CD14-positive monocyte (primary cell): Measurements from ENCODE around the gene PTH2R. TPM values are rescaled to one million over a fixed set of nuclear protein-coding genes. Genes with fewer than 3 reads are reported as not detected.

Source experiments
- DNase-seq, 3 donors: peaks; one replicate each; pipeline ENCODE4 v3.0.0-alpha.2; 2011 to 2022
- H2AFZ ChIP-seq: 2 replicates; pipeline ENCODE4 v1.6.0; 2012; ENCODE audit warnings: mild to moderate bottlenecking, low read depth, low read length, inconsistent platforms; ENCODE audit not compliant: insufficient read depth, poor library complexity, severe bottlenecking
- H3K27ac ChIP-seq, 2 donors: 1 replicate in 1 of 2; 2 replicates in 1 of 2; pipeline ENCODE4 v1.5.1; 2012 to 2013; ENCODE audit warnings: low read length in 2 of 2, control low read depth in 1 of 2, inconsistent platforms in 1 of 2, low read depth in 1 of 2, mild to moderate bottlenecking in 1 of 2
- H3K27me3 ChIP-seq, 2 donors: one replicate each; pipeline versions ENCODE4 v1.6.0 to v1.6.1; 2011 to 2013; ENCODE audit warnings: low read length in 2 of 2; ENCODE audit not compliant: control insufficient read depth in 2 of 2, insufficient read depth in 2 of 2
- H3K36me3 ChIP-seq, 2 donors: replicated peaks in 1 of 2; 1 replicate in 1 of 2; 2 replicates in 1 of 2; pipeline versions ENCODE4 v1.5.1 to v1.6.1; 2012 to 2013; ENCODE audit warnings: low read length in 2 of 2, control low read depth in 1 of 2, inconsistent platforms in 1 of 2, mild to moderate bottlenecking in 1 of 2; ENCODE audit not compliant: insufficient read depth in 2 of 2, control insufficient read depth in 1 of 2
- H3K4me1 ChIP-seq, 2 donors: 1 replicate in 1 of 2; 2 replicates in 1 of 2; pipeline versions ENCODE4 v1.5.1 to v1.6.1; 2012 to 2013; ENCODE audit warnings: low read length in 2 of 2, control low read depth in 1 of 2, inconsistent platforms in 1 of 2, mild to moderate bottlenecking in 1 of 2, moderate library complexity in 1 of 2; ENCODE audit not compliant: insufficient read depth in 2 of 2, control insufficient read depth in 1 of 2
- H3K4me2 ChIP-seq: replicated peaks from 2 replicates; pipeline ENCODE3; 2012; ENCODE audit warnings: low read length, moderate library complexity, mild to moderate bottlenecking; ENCODE audit not compliant: poor library complexity, severe bottlenecking; ENCODE audit errors: extremely low read depth
- H3K4me3 ChIP-seq, 3 experiments: fragments of 200-600 bp in 1 of 3; sonication (generic) in 1 of 3; replicated peaks in 1 of 3; 1 replicate in 2 of 3; 2 replicates in 1 of 3; pipeline ENCODE4 v1.5.1; 2011 to 2013; ENCODE audit warnings: low read length in 3 of 3, mild to moderate bottlenecking in 3 of 3, control low read depth in 2 of 3, low read depth in 2 of 3, inconsistent platforms in 1 of 3, moderate library complexity in 1 of 3
- H3K79me2 ChIP-seq: 2 replicates; pipeline ENCODE4 v1.6.0; 2012; ENCODE audit warnings: mild to moderate bottlenecking, control low read depth, inconsistent platforms, low read length, moderate library complexity; ENCODE audit not compliant: insufficient read depth
- H3K9ac ChIP-seq: 2 replicates; pipeline ENCODE4 v1.6.0; 2017; ENCODE audit warnings: low read length, mild to moderate bottlenecking; ENCODE audit not compliant: insufficient read depth, poor library complexity, severe bottlenecking
- H3K9me3 ChIP-seq, 2 donors: replicated peaks in 1 of 2; 1 replicate in 1 of 2; 2 replicates in 1 of 2; pipeline versions ENCODE4 v1.5.1 to v1.6.1; 2012 to 2013; ENCODE audit warnings: low read length in 2 of 2, control low read depth in 1 of 2; ENCODE audit not compliant: control insufficient read depth in 1 of 2, insufficient read depth in 1 of 2
- H4K20me1 ChIP-seq: 2 replicates; pipeline ENCODE4 v1.6.0; 2012; ENCODE audit warnings: mild to moderate bottlenecking, low read length, control low read depth, moderate library complexity; ENCODE audit not compliant: insufficient read depth
- H3K27ac Mint-ChIP-seq, 7 donors: one replicate each; pipeline ENCODE4 v1.8.0; 2020; ENCODE audit warnings: mild to moderate bottlenecking in 7 of 7, mixed read lengths in 7 of 7, moderate library complexity in 6 of 7, inconsistent platforms in 2 of 7
- H3K27me3 Mint-ChIP-seq, 3 donors: one replicate each; pipeline ENCODE4 v1.8.0; 2021 to 2022; ENCODE audit warnings: low read depth in 3 of 3, mild to moderate bottlenecking in 3 of 3, mixed read lengths in 3 of 3, moderate library complexity in 3 of 3, inconsistent platforms in 1 of 3
- H3K36me3 Mint-ChIP-seq, 2 donors: one replicate each; pipeline ENCODE4 v1.8.0; 2020; ENCODE audit warnings: mixed read lengths in 2 of 2, inconsistent platforms in 1 of 2, mild to moderate bottlenecking in 1 of 2
- H3K4me1 Mint-ChIP-seq: one replicate; pipeline ENCODE4 v1.8.0; 2020; ENCODE audit warnings: mild to moderate bottlenecking, mixed read lengths
- H3K4me3 Mint-ChIP-seq, 2 donors: one replicate each; pipeline ENCODE4 v1.8.0; 2020; ENCODE audit warnings: mild to moderate bottlenecking in 2 of 2, mixed read lengths in 2 of 2, moderate library complexity in 1 of 2
- H3K9me3 Mint-ChIP-seq, 7 donors: one replicate each; pipeline ENCODE4 v1.8.0; 2020 to 2022; ENCODE audit warnings: mixed read lengths in 7 of 7, mild to moderate bottlenecking in 6 of 7, moderate library complexity in 6 of 7, inconsistent platforms in 2 of 7
- CTCF ChIP-seq: fragments of 200-600 bp; IDR thresholded peaks from one replicate; pipeline ENCODE4 v1.8.0; 2022; ENCODE audit warnings: antibody characterized with exemption, mild to moderate bottlenecking
- WGBS: methylation state at CpG from one replicate; pipeline ENCODE4 v1.1.5; 2013; ENCODE audit warnings: missing lambda C conversion rate; ENCODE audit not compliant: insufficient coverage; 5-methylcytosine and 5-hydroxymethylcytosine counted together
- intact Hi-C, 2 donors: fragments of 100-400 bp; cut with micrococcal nuclease; formaldehyde crosslinking; loops; one replicate each; pipeline versions ENCODE4 v1.15.0 to v1.15.1; 2023
- polyA plus RNA-seq, 3 donors: library from polyadenylated mRNA; depleted of rRNA in 1 of 3; unstranded in 2 of 3; stranded (reverse) in 1 of 3; fragments of 300-500 nt in 2 of 3; fragments of >200 nt in 1 of 3; fragmentation: Illumina TruSeq in 2 of 3; gene quantifications; 1 replicate in 2 of 3; 2 replicates in 1 of 3; pipeline ENCODE4 v1.2.3, GENCODE V29; 2012 to 2021

PTH2R gene
- polyA plus RNA-seq, 3 donors, result 0.07 to 0.12 (median 0.11) TPM

GRCh38 chr2:208451061-208451460 is 44.5 kb downstream of the PTH2R start:
- no peak for TF ChIP-seq CTCF
- Histone ChIP-seq H3K27me3 (no peaks in the 10 kb centered on the region), H3K4me2 (no peak overlapping the region), H4K20me1 (no peaks in the 10 kb centered on the region), H3K9me3 (no peaks in the 10 kb centered on the region), H3K27ac (no peak overlapping the region), H3K4me3 (no peak overlapping the region), H2AFZ (no peak overlapping the region), H3K9ac (no peak overlapping the region), H3K36me3 (no peaks in the 10 kb centered on the region), H3K79me2 (no peaks in the 10 kb centered on the region), H3K4me1 (no peaks in the 10 kb centered on the region)
- no peak overlapping the region for H3K4me3 Mint-ChIP-seq
- no peaks in the 10 kb centered on the region for H3K4me1 Mint-ChIP-seq
- intact Hi-C loops, result no loop called here
- H3K9me3 Mint-ChIP-seq, result no peaks in the 10 kb centered on the region
- no CpG with 5 or more reads among the region's 2 CpGs for WGBS
- no peak overlapping the region for H3K27ac Mint-ChIP-seq
- H3K36me3 Mint-ChIP-seq, result no peaks in the 10 kb centered on the region
- peaks cover 0 to 5% (median 2%) of the 10 kb centered on the region in 3 donors for H3K27me3 Mint-ChIP-seq
- no peak for DNase-seq

GRCh38 chr2:208454861-208455260 is 48.3 kb downstream of the PTH2R start:
- TF ChIP-seq CTCF, result no peak
- Histone ChIP-seq H3K79me2 (no peaks in the 10 kb centered on the region), H3K9me3 (no peaks in the 10 kb centered on the region), H2AFZ (no peak overlapping the region), H3K27ac (no peak overlapping the region), H3K36me3 (no peaks in the 10 kb centered on the region), H4K20me1 (no peaks in the 10 kb centered on the region), H3K4me2 (no peak overlapping the region), H3K4me1 (no peaks in the 10 kb centered on the region), H3K27me3 (no peaks in the 10 kb centered on the region), H3K9ac (no peak overlapping the region), H3K4me3 (no peak overlapping the region)
- Mint-ChIP-seq H3K27me3 (peaks cover 0 to 5% (median 5%) of the 10 kb centered on the region in 3 donors), H3K4me1 (no peaks in the 10 kb centered on the region), H3K36me3 (no peaks in the 10 kb centered on the region), H3K4me3 (no peak overlapping the region), H3K27ac (no peak overlapping the region), H3K9me3 (no peaks in the 10 kb centered on the region)
- no peak for DNase-seq
- intact Hi-C loops, result no loop called here
